ENCODE measurements around the gene VAMP8. TPM values are rescaled to one million over a fixed set of nuclear protein-coding genes. Genes with fewer than 3 reads are reported as not detected.

VAMP8 gene
- total and polyA plus RNA-seq, 4 donors, result 29.2 to 140 (median 79.4) TPM

DNA sequence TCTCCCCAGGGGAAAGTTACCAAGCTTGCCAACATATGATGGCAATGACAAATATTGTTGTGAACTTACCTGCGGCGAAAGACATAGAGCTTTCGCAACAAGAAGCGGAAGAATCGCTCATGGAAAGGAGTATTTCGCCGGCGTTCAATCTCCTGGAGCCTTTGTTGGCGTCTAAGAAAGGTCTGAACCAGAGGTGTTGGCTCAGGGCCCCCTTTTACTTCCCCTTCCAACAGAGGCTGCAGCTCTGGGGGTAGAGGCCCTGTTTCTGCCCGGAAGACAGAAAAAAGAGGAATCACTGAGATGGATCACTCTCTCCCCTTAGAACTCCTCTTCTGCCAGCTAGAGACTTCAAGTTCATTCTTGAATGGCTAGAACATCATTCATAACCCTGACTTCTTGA lies 26.9 kb upstream of the VAMP8 start:
- DNase-seq (ENCODE audit: low spot score), result no peak
- Histone ChIP-seq H3K9ac (ENCODE audit: low read depth in 1 of 2, low read length in 2 of 2) (no peak overlapping the region), H3K27ac (ENCODE audit: low read depth in 1 of 2, low read length in 2 of 2) (no peak overlapping the region), H3K4me1 (ENCODE audit: control insufficient read depth in 4 of 4, insufficient read depth in 4 of 4, low read length in 3 of 4) (peaks cover 0 to 9% (median 1%) of the 10 kb centered on the region in 4 donors), H3K4me3 (ENCODE audit: low read depth in 1 of 3, low read length in 3 of 3) (no peak overlapping the region), H3K27me3 (ENCODE audit: control insufficient read depth in 4 of 4, insufficient read depth in 4 of 4, low read length in 3 of 4) (no peaks in the 10 kb centered on the region), H3K9me3 (ENCODE audit: control insufficient read depth in 4 of 4, low read length in 3 of 4) (no peaks in the 10 kb centered on the region), H3K36me3 (ENCODE audit: control insufficient read depth in 4 of 4, insufficient read depth in 3 of 4, low read depth in 1 of 4, low read length in 3 of 4) (peaks cover 15 to 71% (median 55%) of the 10 kb centered on the region in 4 donors)
- no peak for TF ChIP-seq GABPA (IDR thresholded peaks at IDR 0.05 in 1 of 2, conservative IDR thresholded peaks at IDR 0.05 in 1 of 2)
- no peak for TF ChIP-seq FOXA2 (IDR thresholded peaks at IDR 0.05)
- TF ChIP-seq RAD21 (IDR thresholded peaks at IDR 0.05), result no peak
- no peak for TF ChIP-seq EGR1 (IDR thresholded peaks at IDR 0.05; ENCODE audit: low read depth in 2 of 2)
- WGBS, result 79% methylated on average over 10 of the region's 10 CpGs

DNA sequence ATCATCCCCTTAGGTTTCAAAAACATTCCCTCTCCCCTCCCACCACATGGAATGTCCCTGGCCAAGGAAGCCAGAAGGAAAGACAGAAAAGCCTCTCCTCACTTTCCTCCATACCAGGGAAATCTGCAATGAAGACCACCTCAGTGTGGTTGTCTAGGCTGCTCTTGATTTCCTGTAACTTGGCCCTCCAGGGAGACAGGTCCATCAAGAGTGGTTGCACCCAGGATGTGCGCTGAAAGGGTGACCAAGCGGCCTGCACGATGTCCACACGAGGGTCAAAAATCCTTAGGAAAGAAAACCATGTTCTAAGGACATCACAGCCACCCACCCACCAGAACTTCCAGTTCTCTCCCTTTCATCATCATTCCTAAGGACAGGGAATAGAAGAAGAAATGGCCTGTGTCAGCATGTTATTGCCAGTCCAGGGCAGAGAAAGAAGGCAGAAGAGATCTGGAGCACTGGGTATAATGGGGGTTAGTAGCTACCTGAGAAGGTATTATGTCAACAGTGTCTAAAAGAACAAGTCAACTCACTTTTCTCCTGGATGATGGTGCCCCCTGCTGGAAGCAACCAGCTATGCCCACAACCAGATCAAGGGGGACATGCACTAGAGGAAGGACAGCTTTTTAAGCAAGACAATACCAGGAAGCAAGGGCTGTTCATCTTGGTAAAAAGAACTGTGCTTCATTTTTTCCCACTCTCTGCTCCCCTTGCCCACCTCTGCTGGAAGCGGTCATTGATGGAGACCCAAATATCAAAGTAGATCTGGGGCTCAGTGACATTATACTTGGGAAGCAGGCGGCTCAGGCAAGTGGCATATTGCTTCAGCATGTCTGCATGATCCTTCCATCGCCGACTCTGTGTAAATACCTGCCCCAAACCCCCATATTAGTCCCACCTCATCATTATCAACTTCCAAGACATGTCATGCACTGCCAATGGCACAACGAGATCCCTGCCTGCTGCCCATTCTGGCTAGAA lies 25.4 kb upstream of the VAMP8 start:
- TF ChIP-seq RAD21 (IDR thresholded peaks at IDR 0.05) (peak; percentile 97 to 98), FOXA2 (IDR thresholded peaks at IDR 0.05) (peak; percentile 82), SP1 (IDR thresholded peaks at IDR 0.05) (no peak)
- TF ChIP-seq, protein P1, sequence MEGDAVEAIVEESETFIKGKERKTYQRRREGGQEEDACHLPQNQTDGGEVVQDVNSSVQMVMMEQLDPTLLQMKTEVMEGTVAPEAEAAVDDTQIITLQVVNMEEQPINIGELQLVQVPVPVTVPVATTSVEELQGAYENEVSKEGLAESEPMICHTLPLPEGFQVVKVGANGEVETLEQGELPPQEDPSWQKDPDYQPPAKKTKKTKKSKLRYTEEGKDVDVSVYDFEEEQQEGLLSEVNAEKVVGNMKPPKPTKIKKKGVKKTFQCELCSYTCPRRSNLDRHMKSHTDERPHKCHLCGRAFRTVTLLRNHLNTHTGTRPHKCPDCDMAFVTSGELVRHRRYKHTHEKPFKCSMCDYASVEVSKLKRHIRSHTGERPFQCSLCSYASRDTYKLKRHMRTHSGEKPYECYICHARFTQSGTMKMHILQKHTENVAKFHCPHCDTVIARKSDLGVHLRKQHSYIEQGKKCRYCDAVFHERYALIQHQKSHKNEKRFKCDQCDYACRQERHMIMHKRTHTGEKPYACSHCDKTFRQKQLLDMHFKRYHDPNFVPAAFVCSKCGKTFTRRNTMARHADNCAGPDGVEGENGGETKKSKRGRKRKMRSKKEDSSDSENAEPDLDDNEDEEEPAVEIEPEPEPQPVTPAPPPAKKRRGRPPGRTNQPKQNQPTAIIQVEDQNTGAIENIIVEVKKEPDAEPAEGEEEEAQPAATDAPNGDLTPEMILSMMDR (IDR thresholded peaks at IDR 0.05; ENCODE audit: low read depth, low read length, missing input control), result peak; percentile 94
- H3K27ac ChIP-seq (ENCODE audit: low read depth in 1 of 2, low read length in 2 of 2), result no peak overlapping the region
- no peak overlapping the region for H3K4me3 ChIP-seq (ENCODE audit: low read depth in 1 of 3, low read length in 3 of 3)
- peaks cover 15 to 73% (median 62%) of the 10 kb centered on the region in 4 donors for H3K36me3 ChIP-seq (ENCODE audit: control insufficient read depth in 4 of 4, insufficient read depth in 3 of 4, low read depth in 1 of 4, low read length in 3 of 4)
- DNase-seq (ENCODE audit: low spot score), result peak; percentile 88
- H3K9me3 ChIP-seq (ENCODE audit: control insufficient read depth in 4 of 4, low read length in 3 of 4), result no peaks in the 10 kb centered on the region
- H3K9ac ChIP-seq (ENCODE audit: low read depth in 1 of 2, low read length in 2 of 2), result no peak overlapping the region
- no peaks in the 10 kb centered on the region for H3K27me3 ChIP-seq (ENCODE audit: control insufficient read depth in 4 of 4, insufficient read depth in 4 of 4, low read length in 3 of 4)
- 68% methylated on average over 9 of the region's 9 CpGs for WGBS
- H3K4me1 ChIP-seq (ENCODE audit: control insufficient read depth in 4 of 4, insufficient read depth in 4 of 4, low read length in 3 of 4), result peaks cover 0 to 9% (median 3%) of the 10 kb centered on the region in 4 donors

DNA sequence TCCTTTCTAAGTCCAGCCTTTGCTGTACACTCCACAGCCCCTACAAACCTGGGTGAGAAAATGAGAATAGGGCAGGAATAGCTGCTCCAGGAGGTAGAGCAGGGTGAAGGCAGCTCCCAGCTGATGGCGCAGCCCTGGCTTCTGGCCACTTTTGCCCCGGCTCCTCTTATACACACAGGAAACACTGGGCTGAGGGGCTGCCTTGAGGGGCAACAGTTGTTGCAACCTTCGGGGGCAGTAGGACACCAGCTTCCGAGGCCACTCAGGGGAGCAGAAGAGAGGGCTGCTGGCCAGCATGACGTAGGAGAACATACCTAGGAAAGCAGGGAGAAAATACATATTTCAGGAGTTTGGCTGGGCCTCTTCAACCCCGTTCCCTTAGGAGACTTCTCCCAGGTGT lies 24.2 kb upstream of the VAMP8 start:
- no peak overlapping the region for H3K4me3 ChIP-seq (ENCODE audit: low read depth in 1 of 3, low read length in 3 of 3)
- peaks cover 2 to 14% (median 8%) of the 10 kb centered on the region in 4 donors for H3K4me1 ChIP-seq (ENCODE audit: control insufficient read depth in 4 of 4, insufficient read depth in 4 of 4, low read length in 3 of 4)
- H3K27ac ChIP-seq (ENCODE audit: low read depth in 1 of 2, low read length in 2 of 2), result no peak overlapping the region
- H3K9me3 ChIP-seq (ENCODE audit: control insufficient read depth in 4 of 4, low read length in 3 of 4), result no peaks in the 10 kb centered on the region
- 85% methylated on average over 6 of the region's 6 CpGs for WGBS
- peaks cover 15 to 69% (median 65%) of the 10 kb centered on the region in 4 donors for H3K36me3 ChIP-seq (ENCODE audit: control insufficient read depth in 4 of 4, insufficient read depth in 3 of 4, low read depth in 1 of 4, low read length in 3 of 4)
- no peak overlapping the region for H3K9ac ChIP-seq (ENCODE audit: low read depth in 1 of 2, low read length in 2 of 2)
- no peaks in the 10 kb centered on the region for H3K27me3 ChIP-seq (ENCODE audit: control insufficient read depth in 4 of 4, insufficient read depth in 4 of 4, low read length in 3 of 4)
- no peak for DNase-seq (ENCODE audit: low spot score)
- TF ChIP-seq TAF1 (conservative IDR thresholded peaks at IDR 0.05) (no peak), GABPA (IDR thresholded peaks at IDR 0.05 in 1 of 2, conservative IDR thresholded peaks at IDR 0.05 in 1 of 2) (no peak), HNF4G (IDR thresholded peaks at IDR 0.05) (no peak), NR2F2 (IDR thresholded peaks at IDR 0.05) (no peak), FOXA2 (IDR thresholded peaks at IDR 0.05) (no peak), YY1 (IDR thresholded peaks at IDR 0.05) (no peak), FOXA1 (IDR thresholded peaks at IDR 0.05) (no peak), EGR1 (IDR thresholded peaks at IDR 0.05; ENCODE audit: low read depth in 2 of 2) (no peak), HNF4A (conservative IDR thresholded peaks at IDR 0.05) (no peak), RAD21 (IDR thresholded peaks at IDR 0.05) (no peak), SP1 (IDR thresholded peaks at IDR 0.05) (no peak)
- TF ChIP-seq, protein P2, sequence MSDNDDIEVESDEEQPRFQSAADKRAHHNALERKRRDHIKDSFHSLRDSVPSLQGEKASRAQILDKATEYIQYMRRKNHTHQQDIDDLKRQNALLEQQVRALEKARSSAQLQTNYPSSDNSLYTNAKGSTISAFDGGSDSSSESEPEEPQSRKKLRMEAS (IDR thresholded peaks at IDR 0.05), result no peak
- TF ChIP-seq, protein P3, sequence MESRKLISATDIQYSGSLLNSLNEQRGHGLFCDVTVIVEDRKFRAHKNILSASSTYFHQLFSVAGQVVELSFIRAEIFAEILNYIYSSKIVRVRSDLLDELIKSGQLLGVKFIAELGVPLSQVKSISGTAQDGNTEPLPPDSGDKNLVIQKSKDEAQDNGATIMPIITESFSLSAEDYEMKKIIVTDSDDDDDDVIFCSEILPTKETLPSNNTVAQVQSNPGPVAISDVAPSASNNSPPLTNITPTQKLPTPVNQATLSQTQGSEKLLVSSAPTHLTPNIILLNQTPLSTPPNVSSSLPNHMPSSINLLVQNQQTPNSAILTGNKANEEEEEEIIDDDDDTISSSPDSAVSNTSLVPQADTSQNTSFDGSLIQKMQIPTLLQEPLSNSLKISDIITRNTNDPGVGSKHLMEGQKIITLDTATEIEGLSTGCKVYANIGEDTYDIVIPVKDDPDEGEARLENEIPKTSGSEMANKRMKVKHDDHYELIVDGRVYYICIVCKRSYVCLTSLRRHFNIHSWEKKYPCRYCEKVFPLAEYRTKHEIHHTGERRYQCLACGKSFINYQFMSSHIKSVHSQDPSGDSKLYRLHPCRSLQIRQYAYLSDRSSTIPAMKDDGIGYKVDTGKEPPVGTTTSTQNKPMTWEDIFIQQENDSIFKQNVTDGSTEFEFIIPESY (IDR thresholded peaks at IDR 0.05), result no peak
- TF ChIP-seq, protein P4, sequence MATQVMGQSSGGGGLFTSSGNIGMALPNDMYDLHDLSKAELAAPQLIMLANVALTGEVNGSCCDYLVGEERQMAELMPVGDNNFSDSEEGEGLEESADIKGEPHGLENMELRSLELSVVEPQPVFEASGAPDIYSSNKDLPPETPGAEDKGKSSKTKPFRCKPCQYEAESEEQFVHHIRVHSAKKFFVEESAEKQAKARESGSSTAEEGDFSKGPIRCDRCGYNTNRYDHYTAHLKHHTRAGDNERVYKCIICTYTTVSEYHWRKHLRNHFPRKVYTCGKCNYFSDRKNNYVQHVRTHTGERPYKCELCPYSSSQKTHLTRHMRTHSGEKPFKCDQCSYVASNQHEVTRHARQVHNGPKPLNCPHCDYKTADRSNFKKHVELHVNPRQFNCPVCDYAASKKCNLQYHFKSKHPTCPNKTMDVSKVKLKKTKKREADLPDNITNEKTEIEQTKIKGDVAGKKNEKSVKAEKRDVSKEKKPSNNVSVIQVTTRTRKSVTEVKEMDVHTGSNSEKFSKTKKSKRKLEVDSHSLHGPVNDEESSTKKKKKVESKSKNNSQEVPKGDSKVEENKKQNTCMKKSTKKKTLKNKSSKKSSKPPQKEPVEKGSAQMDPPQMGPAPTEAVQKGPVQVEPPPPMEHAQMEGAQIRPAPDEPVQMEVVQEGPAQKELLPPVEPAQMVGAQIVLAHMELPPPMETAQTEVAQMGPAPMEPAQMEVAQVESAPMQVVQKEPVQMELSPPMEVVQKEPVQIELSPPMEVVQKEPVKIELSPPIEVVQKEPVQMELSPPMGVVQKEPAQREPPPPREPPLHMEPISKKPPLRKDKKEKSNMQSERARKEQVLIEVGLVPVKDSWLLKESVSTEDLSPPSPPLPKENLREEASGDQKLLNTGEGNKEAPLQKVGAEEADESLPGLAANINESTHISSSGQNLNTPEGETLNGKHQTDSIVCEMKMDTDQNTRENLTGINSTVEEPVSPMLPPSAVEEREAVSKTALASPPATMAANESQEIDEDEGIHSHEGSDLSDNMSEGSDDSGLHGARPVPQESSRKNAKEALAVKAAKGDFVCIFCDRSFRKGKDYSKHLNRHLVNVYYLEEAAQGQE (IDR thresholded peaks at IDR 0.05), result no peak
- TF ChIP-seq, protein P1 (IDR thresholded peaks at IDR 0.05; ENCODE audit: low read depth, low read length, missing input control), result no peak
